Measurements from ENCODE around the gene PROS1. TPM values are rescaled to one million over a fixed set of nuclear protein-coding genes. Genes with fewer than 3 reads are reported as not detected.

The PROS1 gene
- total RNA-seq, 2 donors from 2014 or later: 11.2 to 26.0 TPM

GRCh38 chr3:94011233-94011711 is 37.6 kb upstream of the PROS1 start:
- Histone ChIP-seq H3K27me3 (no peaks in the 10 kb centered on the region), H3K36me3 (peaks cover 4% of the 10 kb centered on the region), H3K27ac (no peak overlapping the region), H3K9ac (ENCODE audit: low read depth in 2 of 2, low read length in 2 of 2) (no peak overlapping the region), H3K4me1 (no peaks in the 10 kb centered on the region), H3K9me3 (no peaks in the 10 kb centered on the region), H3K4me3 (no peak overlapping the region)
- intact Hi-C loops (cut with DNase I): no loop called here
- TF ChIP-seq CTCF (IDR thresholded peaks at IDR 0.05): no peak
- DNase-seq: no peak

GRCh38 chr3:94009608-94010007 is 35.9 kb upstream of the PROS1 start:
- H3K36me3 ChIP-seq: peaks cover 4% of the 10 kb centered on the region
- no peak overlapping the region for H3K27ac ChIP-seq
- no peak overlapping the region for H3K4me3 ChIP-seq
- no peaks in the 10 kb centered on the region for H3K9me3 ChIP-seq
- H3K27me3 ChIP-seq: no peaks in the 10 kb centered on the region
- DNase-seq: no peak
- no peak for TF ChIP-seq CTCF (IDR thresholded peaks at IDR 0.05)
- intact Hi-C loops (cut with DNase I): no loop called here
- no peaks in the 10 kb centered on the region for H3K4me1 ChIP-seq
- H3K9ac ChIP-seq (ENCODE audit: low read depth in 2 of 2, low read length in 2 of 2): no peak overlapping the region

GRCh38 chr3:94008253-94008652 is 34.6 kb upstream of the PROS1 start:
- Histone ChIP-seq H3K4me3 (no peak overlapping the region), H3K9ac (ENCODE audit: low read depth in 2 of 2, low read length in 2 of 2) (no peak overlapping the region), H3K9me3 (no peaks in the 10 kb centered on the region), H3K27ac (no peak overlapping the region), H3K27me3 (no peaks in the 10 kb centered on the region), H3K4me1 (no peaks in the 10 kb centered on the region), H3K36me3 (peaks cover 4% of the 10 kb centered on the region)
- intact Hi-C loops (cut with DNase I): no loop called here
- DNase-seq: no peak
- TF ChIP-seq CTCF (IDR thresholded peaks at IDR 0.05): no peak

GRCh38 chr3:94004301-94004910 is 30.7 kb upstream of the PROS1 start:
- peak; percentile 81 for TF ChIP-seq CTCF (IDR thresholded peaks at IDR 0.05)
- no peak overlapping the region for H3K9ac ChIP-seq (ENCODE audit: low read depth in 2 of 2, low read length in 2 of 2)
- H3K27ac ChIP-seq: no peak overlapping the region
- DNase-seq: no peak
- no peaks in the 10 kb centered on the region for H3K27me3 ChIP-seq
- H3K4me1 ChIP-seq: no peaks in the 10 kb centered on the region
- no peaks in the 10 kb centered on the region for H3K36me3 ChIP-seq
- no peaks in the 10 kb centered on the region for H3K9me3 ChIP-seq
- intact Hi-C loops (cut with DNase I): loop anchor here (5.0 kb wide), 1 partner anchor 63 kb away; no protein-coding TSS in a partner anchor
- H3K4me3 ChIP-seq: no peak overlapping the region

- intact Hi-C loops (cut with DNase I): loop anchor here (5.0 kb wide), 1 partner anchor 65 kb away; no protein-coding TSS in a partner anchor
- H3K36me3 ChIP-seq: no peaks in the 10 kb centered on the region
- DNase-seq: no peak
- H3K27me3 ChIP-seq: no peaks in the 10 kb centered on the region
- no peaks in the 10 kb centered on the region for H3K9me3 ChIP-seq
- no peak overlapping the region for H3K4me3 ChIP-seq
- no peaks in the 10 kb centered on the region for H3K4me1 ChIP-seq
- no peak overlapping the region for H3K9ac ChIP-seq (ENCODE audit: low read depth in 2 of 2, low read length in 2 of 2)
- H3K27ac ChIP-seq: no peak overlapping the region
- TF ChIP-seq CTCF (IDR thresholded peaks at IDR 0.05): no peak
Observed at GRCh38 chr3:94001827-94002495, 28.3 kb upstream of the PROS1 start.

Data from colonic mucosa (tissue), 4 donors.